Ovary (tissue), 9 donors: ENCODE data around the gene TAPT1. TPM values are rescaled to one million over a fixed set of nuclear protein-coding genes. Genes with fewer than 3 reads are reported as not detected.
A peak's percentile ranks its signal among the peaks of the same experiment; 100 is the strongest.

Experiments used
- DNase-seq, 5 donors: peaks; one replicate each; pipeline ENCODE4 v3.0.0-alpha.2; 2019 to 2020
- H3K27ac ChIP-seq, 2 donors: fragments of 200-600 bp; one replicate each; pipeline versions ENCODE4 v1.5.1 to v1.8.0; 2019 to 2022
- H3K27me3 ChIP-seq: fragments of 200-600 bp; one replicate; pipeline ENCODE4 v1.8.0; 2022
- H3K36me3 ChIP-seq: fragments of 200-600 bp; sonication (generic); one replicate; pipeline ENCODE4 v1.5.1; 2019
- H3K4me1 ChIP-seq: one replicate; pipeline ENCODE4 v1.8.1; 2013; ENCODE audit warnings: mild to moderate bottlenecking, moderate library complexity; ENCODE audit not compliant: insufficient read depth
- H3K4me3 ChIP-seq: fragments of 200-600 bp; sonication (generic); one replicate; pipeline ENCODE4 v1.5.1; 2017
- H3K9me3 ChIP-seq, 2 donors: fragments of 200-600 bp in 1 of 2; sonication (generic) in 1 of 2; one replicate each; pipeline versions ENCODE4 v1.5.1 to v1.8.1; 2013 to 2019; ENCODE audit warnings: mild to moderate bottlenecking in 1 of 2, moderate library complexity in 1 of 2
- EP300 ChIP-seq: sonication (generic); formaldehyde crosslinking; IDR thresholded peaks from one replicate; pipeline ENCODE4 v1.6.1; 2017; ENCODE audit warnings: antibody characterized with exemption
- POLR2A ChIP-seq: fragments of 450-650 bp; IDR thresholded peaks from one replicate; pipeline ENCODE4 v1.6.1; 2017; ENCODE audit warnings: antibody characterized with exemption, mild to moderate bottlenecking, moderate library complexity
- WGBS, 3 donors: extraction: QIAGEN DNeasy Blood & Tissue Kit in 1 of 3; methylation state at CpG; one replicate each; pipeline versions ENCODE4 v1.1.5 to v1.1.7; 2013 to 2017; 5-methylcytosine and 5-hydroxymethylcytosine counted together
- intact Hi-C, 4 donors: fragments of 100-400 bp; cut with DNase I; formaldehyde crosslinking; loops; one replicate each; pipeline versions ENCODE4 v1.11.0 to v1.15.1; 2022 to 2023
- polyA plus RNA-seq, 2 donors: library from polyadenylated mRNA; stranded (reverse); fragments of 200-250 nt in 1 of 2; fragments of 350-450 nt in 1 of 2; fragmentation: Illumina TruSeq in 1 of 2; extraction: RNeasy Lipid Tissue Mini Kit (QIAGEN cat#74804) in 1 of 2; gene quantifications; one replicate each; pipeline ENCODE4 v1.2.3, GENCODE V29; 2013 to 2014
- total RNA-seq, 7 donors: library from RNA; depleted of rRNA in 2 of 7; stranded (reverse); fragments of >200 nt in 2 of 7; fragmentation: NEBNext Ultra II Directional in 3 of 7; extraction: Animal tissue kit (Norgen Biotek cat#: 25700) in 3 of 7; gene quantifications; one replicate each; pipeline versions ENCODE4 v1.1.0 to v1.2.4, GENCODE V29; 2016 to 2023
- TF ChIP-seq, protein P1 (sequence below), 3 donors: fragments of 450-650 bp in 2 of 3; fragments of 200-600 bp in 1 of 3; IDR thresholded peaks; one replicate each; pipeline versions ENCODE4 v1.5.1 to v1.8.0; 2016 to 2022; ENCODE audit warnings: antibody characterized with exemption in 3 of 3, mild to moderate bottlenecking in 1 of 3
- donor health status: DM: no; HTN: no; CAD: no; lungs with moderate emphysema.
- donor health status: DM: no; HTN: no; CAD: no.
- donor health status: Bipolar disorder and iron deficiency.
- donor health status: DM: yes; HTN: yes; CAD: no.
- donor health status: DM: no; HTN: no; CAD: no.
- donor health status: DM: yes; HTN: yes; CAD: no.

Gene TAPT1
- total and polyA plus RNA-seq, 9 donors: 18.3 to 36.7 (median 27.2) TPM

DNA sequence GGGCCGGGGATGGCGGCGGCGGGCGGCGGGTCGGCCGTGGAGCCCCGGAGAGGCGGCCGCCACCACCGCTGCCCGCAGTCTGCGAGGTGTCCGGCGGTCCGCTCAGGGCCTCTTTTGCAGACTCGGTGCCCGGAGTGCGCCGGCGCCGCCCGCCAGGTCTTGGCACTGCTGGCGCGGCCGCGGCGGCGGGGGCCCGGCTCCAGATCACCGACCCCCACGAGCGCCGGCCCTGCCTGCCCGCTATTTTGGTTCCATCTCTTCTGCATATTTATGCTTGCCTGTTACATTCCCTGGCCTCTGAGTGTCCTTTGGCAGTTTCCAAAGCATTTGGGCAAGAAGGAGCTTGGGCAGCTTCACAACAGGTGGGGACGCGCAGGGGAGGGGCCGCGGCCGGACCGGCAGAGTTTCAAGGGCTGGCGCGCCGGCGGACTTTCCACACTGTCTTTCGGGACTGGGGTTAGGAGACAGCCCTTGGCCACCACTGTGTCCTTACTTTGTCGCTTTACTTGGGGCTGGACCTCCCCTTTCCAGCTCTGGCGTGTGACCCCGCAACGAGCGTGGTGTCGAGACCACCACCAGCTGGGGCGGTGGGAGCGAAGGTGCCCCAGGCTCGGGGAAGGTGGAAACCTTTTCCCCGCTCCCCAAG lies 668 bp upstream of the TAPT1 start:
- H3K27me3 ChIP-seq: no peaks in the 10 kb centered on the region
- intact Hi-C loops: no loop called here
- H3K36me3 ChIP-seq: no peaks in the 10 kb centered on the region
- peak; percentile 57 to 74 (median 67) for DNase-seq
- no peaks in the 10 kb centered on the region for H3K9me3 ChIP-seq
- TF ChIP-seq POLR2A (peak; percentile 7), EP300 (no peak)
- TF ChIP-seq, protein P1, sequence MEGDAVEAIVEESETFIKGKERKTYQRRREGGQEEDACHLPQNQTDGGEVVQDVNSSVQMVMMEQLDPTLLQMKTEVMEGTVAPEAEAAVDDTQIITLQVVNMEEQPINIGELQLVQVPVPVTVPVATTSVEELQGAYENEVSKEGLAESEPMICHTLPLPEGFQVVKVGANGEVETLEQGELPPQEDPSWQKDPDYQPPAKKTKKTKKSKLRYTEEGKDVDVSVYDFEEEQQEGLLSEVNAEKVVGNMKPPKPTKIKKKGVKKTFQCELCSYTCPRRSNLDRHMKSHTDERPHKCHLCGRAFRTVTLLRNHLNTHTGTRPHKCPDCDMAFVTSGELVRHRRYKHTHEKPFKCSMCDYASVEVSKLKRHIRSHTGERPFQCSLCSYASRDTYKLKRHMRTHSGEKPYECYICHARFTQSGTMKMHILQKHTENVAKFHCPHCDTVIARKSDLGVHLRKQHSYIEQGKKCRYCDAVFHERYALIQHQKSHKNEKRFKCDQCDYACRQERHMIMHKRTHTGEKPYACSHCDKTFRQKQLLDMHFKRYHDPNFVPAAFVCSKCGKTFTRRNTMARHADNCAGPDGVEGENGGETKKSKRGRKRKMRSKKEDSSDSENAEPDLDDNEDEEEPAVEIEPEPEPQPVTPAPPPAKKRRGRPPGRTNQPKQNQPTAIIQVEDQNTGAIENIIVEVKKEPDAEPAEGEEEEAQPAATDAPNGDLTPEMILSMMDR (IDR thresholded peaks at IDR 0.05): no peak
- H3K27ac ChIP-seq: peak overlapping the region; percentile 95 to 98
- peaks cover 7% of the 10 kb centered on the region for H3K4me1 ChIP-seq
- H3K4me3 ChIP-seq: peak overlapping the region; percentile 80
- WGBS, 3 donors: 0 to 2% (median 1%) methylated on average over 25 to 57 of the region's 57 CpGs

DNA sequence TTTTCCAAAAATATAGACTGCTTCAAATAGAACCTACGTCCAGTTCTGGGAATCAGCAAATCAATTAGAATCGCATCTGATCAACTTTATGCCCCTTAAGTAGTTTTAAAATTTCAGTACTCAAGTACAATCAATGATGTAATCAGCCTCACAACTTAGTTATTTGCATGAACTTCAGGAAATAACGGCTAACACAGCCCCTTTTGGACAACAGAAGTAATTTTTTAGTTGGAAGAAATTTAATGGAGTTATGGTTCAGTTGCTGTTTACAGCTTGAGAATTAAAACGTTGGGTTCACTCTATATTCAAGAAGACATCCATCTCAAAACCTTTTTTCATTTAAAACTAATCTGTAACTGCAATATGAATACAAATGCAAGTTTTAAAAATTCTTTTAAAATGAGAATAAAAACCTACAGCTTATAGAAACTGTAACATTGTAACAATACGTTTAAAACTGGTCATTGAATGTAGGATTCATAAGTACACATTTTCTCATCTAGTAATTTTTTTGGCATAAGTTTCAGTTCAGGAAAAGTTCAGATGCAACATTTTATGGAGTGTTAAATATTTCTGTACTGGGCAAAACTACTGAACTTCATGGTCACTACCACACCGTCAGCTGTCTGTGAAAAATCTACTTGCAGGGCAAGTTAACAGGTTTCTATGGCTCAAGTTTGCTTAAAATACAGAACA lies 956 bp downstream of the TAPT1 start:
- H3K27ac ChIP-seq: peak overlapping the region; percentile 95 to 98
- no peak for DNase-seq
- H3K36me3 ChIP-seq: no peaks in the 10 kb centered on the region
- no peaks in the 10 kb centered on the region for H3K27me3 ChIP-seq
- H3K9me3 ChIP-seq: no peaks in the 10 kb centered on the region
- intact Hi-C loops: no loop called here
- peaks cover 7% of the 10 kb centered on the region for H3K4me1 ChIP-seq
- H3K4me3 ChIP-seq: peak overlapping the region; percentile 80
- TF ChIP-seq EP300 (no peak), POLR2A (no peak)
- TF ChIP-seq, protein P1 (IDR thresholded peaks at IDR 0.05): no peak
- WGBS, 3 donors: 1 to 4% (median 2%) methylated on average over 6 of the region's 6 CpGs

DNA sequence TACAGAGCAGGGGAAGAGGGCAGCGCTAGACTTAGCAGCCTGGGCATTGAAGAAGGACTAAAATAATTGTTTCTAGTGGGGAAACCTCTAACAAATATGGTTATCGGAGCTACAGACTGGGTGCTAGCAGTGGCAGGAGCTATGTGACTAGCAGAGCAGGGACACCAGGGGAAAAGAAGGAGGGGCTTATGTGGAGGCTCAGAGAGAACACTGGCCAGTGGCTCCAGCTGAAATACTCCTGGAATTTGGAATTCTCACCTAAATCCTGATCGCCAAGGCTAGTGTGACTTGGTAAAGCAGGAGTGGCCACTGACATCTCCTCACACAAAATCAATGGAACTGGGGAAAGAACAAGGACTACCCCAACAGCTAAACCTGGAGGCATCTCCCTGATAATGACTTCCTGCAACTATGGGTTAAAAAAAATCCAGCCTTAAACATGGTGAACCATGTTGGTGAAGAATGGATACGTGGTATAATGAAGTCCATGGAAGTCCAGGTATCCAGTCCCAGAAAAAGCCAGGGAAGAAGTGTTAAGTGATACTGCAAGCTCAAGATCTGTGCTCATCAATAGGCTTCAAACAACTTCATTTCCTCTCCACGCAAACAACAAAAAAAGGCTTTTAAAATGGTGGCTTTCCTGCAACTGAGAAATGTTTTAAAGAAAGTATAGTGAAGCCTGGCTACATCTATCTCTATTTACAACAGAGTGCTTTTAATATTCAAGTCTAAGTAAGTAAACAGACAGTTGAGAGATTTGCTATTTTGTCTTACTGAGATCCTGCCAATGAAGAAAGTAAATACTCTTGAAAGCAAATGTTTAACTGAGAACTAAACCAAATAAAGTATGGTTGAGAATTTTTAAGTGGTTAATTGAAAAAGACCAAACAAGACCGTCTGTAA lies 1.8 kb downstream of the TAPT1 start:
- no peak for TF ChIP-seq EP300
- TF ChIP-seq, protein P1 (IDR thresholded peaks at IDR 0.05): no peak
- no peak for TF ChIP-seq POLR2A
- 63 to 68% (median 65%) methylated on average over 6 of the region's 6 CpGs for WGBS, 3 donors
- H3K27me3 ChIP-seq: no peaks in the 10 kb centered on the region
- H3K9me3 ChIP-seq: no peaks in the 10 kb centered on the region
- H3K4me1 ChIP-seq: peaks cover 7% of the 10 kb centered on the region
- H3K36me3 ChIP-seq: no peaks in the 10 kb centered on the region
- peak overlapping the region; percentile 80 for H3K4me3 ChIP-seq
- H3K27ac ChIP-seq: no peak overlapping the region
- intact Hi-C loops: no loop called here
- no peak for DNase-seq

DNA sequence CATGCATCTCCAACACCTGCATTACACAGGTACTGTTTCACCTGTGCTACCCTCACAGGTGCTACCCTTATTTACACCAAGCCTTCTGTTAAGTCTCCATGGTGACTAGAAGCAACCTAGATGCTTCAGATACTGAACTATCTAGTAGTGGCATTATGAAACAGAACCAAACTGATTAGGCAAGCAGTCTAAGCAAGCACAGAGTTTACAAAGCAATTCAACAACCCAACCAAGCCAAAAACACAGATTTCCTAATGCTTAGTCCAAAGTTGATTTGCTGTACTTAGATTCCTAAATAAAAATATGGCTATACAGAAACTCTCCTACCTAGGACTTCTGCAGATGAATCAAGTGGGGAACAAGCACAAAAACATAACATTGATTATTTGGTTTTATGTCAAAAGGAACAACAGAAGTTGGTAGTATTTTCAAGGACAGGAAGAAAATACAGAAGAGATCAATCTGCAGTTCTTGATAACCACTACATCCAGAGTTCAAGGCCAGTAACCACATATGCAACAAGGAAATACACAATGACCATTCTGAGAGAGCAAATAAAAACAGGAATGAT lies 3.2 kb downstream of the TAPT1 start:
- Histone ChIP-seq H3K4me1 (peaks cover 8% of the 10 kb centered on the region), H3K27ac (no peak overlapping the region), H3K4me3 (no peak overlapping the region), H3K36me3 (no peaks in the 10 kb centered on the region), H3K27me3 (no peaks in the 10 kb centered on the region), H3K9me3 (no peaks in the 10 kb centered on the region)
- TF ChIP-seq, protein P1 (IDR thresholded peaks at IDR 0.05): no peak
- TF ChIP-seq EP300: no peak
- no peak for TF ChIP-seq POLR2A
- DNase-seq: no peak
- intact Hi-C loops: no loop called here
